ENCODE data around the gene REV3L.

GRCh38 chr6:111472933-111473435, 10.0 kb downstream of the REV3L start:
- TF ChIP-seq, protein P1, sequence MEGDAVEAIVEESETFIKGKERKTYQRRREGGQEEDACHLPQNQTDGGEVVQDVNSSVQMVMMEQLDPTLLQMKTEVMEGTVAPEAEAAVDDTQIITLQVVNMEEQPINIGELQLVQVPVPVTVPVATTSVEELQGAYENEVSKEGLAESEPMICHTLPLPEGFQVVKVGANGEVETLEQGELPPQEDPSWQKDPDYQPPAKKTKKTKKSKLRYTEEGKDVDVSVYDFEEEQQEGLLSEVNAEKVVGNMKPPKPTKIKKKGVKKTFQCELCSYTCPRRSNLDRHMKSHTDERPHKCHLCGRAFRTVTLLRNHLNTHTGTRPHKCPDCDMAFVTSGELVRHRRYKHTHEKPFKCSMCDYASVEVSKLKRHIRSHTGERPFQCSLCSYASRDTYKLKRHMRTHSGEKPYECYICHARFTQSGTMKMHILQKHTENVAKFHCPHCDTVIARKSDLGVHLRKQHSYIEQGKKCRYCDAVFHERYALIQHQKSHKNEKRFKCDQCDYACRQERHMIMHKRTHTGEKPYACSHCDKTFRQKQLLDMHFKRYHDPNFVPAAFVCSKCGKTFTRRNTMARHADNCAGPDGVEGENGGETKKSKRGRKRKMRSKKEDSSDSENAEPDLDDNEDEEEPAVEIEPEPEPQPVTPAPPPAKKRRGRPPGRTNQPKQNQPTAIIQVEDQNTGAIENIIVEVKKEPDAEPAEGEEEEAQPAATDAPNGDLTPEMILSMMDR (conservative IDR thresholded peaks at IDR 0.05 in 1 of 2, IDR thresholded peaks at IDR 0.05 in 1 of 2; ENCODE audit: low read depth in 1 of 2, low read length in 2 of 2) = no peak
- TF ChIP-seq EZH2 (IDR thresholded peaks at IDR 0.05; ENCODE audit: low read length, missing control alignments) = no peak

Measured in fibroblast of lung (primary cell).